Measurements from ENCODE around the gene PARP15. TPM values are rescaled to one million over a fixed set of nuclear protein-coding genes. Genes with fewer than 3 reads are reported as not detected.

PARP15 gene
- polyA plus RNA-seq, 3 donors from 2014 or later, result 9.4 to 17.0 (median 14.1) TPM

- H3K27ac Mint-ChIP-seq, result no peak overlapping the region
Measured at GRCh38 chr3:122668930-122669730, 91.7 kb downstream of the PARP15 start.

GRCh38 chr3:122671553-122671952 lies 94.1 kb downstream of the PARP15 start:
- Mint-ChIP-seq H3K9me3 (no peaks in the 10 kb centered on the region), H3K4me3 (no peak overlapping the region), H3K36me3 (no peaks in the 10 kb centered on the region), H3K4me1 (no peaks in the 10 kb centered on the region), H3K27ac (no peak overlapping the region), H3K27me3 (ENCODE audit: low read depth in 3 of 3) (peaks cover 3 to 5% (median 4%) of the 10 kb centered on the region in 3 donors)
- DNase-seq, result no peak

More at GRCh38 chr3:122668930-122669730, 91.7 kb downstream of the PARP15 start:
- peaks cover 3 to 5% (median 3%) of the 10 kb centered on the region in 3 donors for H3K27me3 Mint-ChIP-seq (ENCODE audit: low read depth in 3 of 3)
- DNase-seq, result no peak
- H3K4me1 Mint-ChIP-seq, result no peaks in the 10 kb centered on the region
- no peak overlapping the region for H3K4me3 Mint-ChIP-seq
- no peaks in the 10 kb centered on the region for H3K9me3 Mint-ChIP-seq
- no peaks in the 10 kb centered on the region for H3K36me3 Mint-ChIP-seq

GRCh38 chr3:122674339-122674738 lies 96.9 kb downstream of the PARP15 start:
- peaks cover 0 to 1% (median 0%) of the 10 kb centered on the region in 6 donors for H3K9me3 Mint-ChIP-seq
- H3K27me3 Mint-ChIP-seq (ENCODE audit: low read depth in 3 of 3), result peaks cover 0 to 3% (median 2%) of the 10 kb centered on the region in 3 donors
- H3K36me3 Mint-ChIP-seq, result no peaks in the 10 kb centered on the region
- H3K4me1 Mint-ChIP-seq, result peaks cover 9 to 13% of the 10 kb centered on the region in 2 donors
- H3K4me3 Mint-ChIP-seq, result no peak overlapping the region
- no peak overlapping the region for H3K27ac Mint-ChIP-seq
- DNase-seq, result no peak

GRCh38 chr3:122676759-122677158 lies 99.3 kb downstream of the PARP15 start:
- peaks cover 30 to 35% of the 10 kb centered on the region in 2 donors for H3K4me1 Mint-ChIP-seq
- DNase-seq, result no peak

GRCh38 chr3:122677216-122677615 lies 99.8 kb downstream of the PARP15 start:
- no peak overlapping the region for H3K4me3 Mint-ChIP-seq
- peaks cover 0 to 1% (median 0%) of the 10 kb centered on the region in 6 donors for H3K9me3 Mint-ChIP-seq
- H3K27ac Mint-ChIP-seq, result no peak overlapping the region
- H3K4me1 Mint-ChIP-seq, result peaks cover 35 to 40% of the 10 kb centered on the region in 2 donors
- no peaks in the 10 kb centered on the region for H3K36me3 Mint-ChIP-seq
- no peak for DNase-seq
- peaks cover 0 to 12% (median 2%) of the 10 kb centered on the region in 3 donors for H3K27me3 Mint-ChIP-seq (ENCODE audit: low read depth in 3 of 3)

More at GRCh38 chr3:122676759-122677158, 99.3 kb downstream of the PARP15 start:
- Mint-ChIP-seq H3K9me3 (peaks cover 0 to 1% (median 0%) of the 10 kb centered on the region in 6 donors), H3K4me3 (no peak overlapping the region), H3K27me3 (ENCODE audit: low read depth in 3 of 3) (peaks cover 0 to 12% (median 2%) of the 10 kb centered on the region in 3 donors), H3K27ac (no peak overlapping the region), H3K36me3 (no peaks in the 10 kb centered on the region)

- peaks cover 0 to 1% (median 0%) of the 10 kb centered on the region in 6 donors for H3K9me3 Mint-ChIP-seq
- no peaks in the 10 kb centered on the region for H3K36me3 Mint-ChIP-seq
- no peak for DNase-seq
- peak overlapping the region in 3 of 5 donors; percentile 3 to 46 (median 28) for H3K4me3 Mint-ChIP-seq
- H3K27me3 Mint-ChIP-seq (ENCODE audit: low read depth in 3 of 3), result peaks cover 2 to 12% (median 2%) of the 10 kb centered on the region in 3 donors
- peak overlapping the region in 5 of 6 donors; percentile 1 to 96 (median 51) for H3K27ac Mint-ChIP-seq
- peaks cover 48 to 53% of the 10 kb centered on the region in 2 donors for H3K4me1 Mint-ChIP-seq
Measured at GRCh38 chr3:122678506-122678905, 101.1 kb downstream of the PARP15 start.

GRCh38 chr3:122679085-122679881 lies 101.8 kb downstream of the PARP15 start:
- peak overlapping the region; percentile 93 to 98 (median 96) for H3K27ac Mint-ChIP-seq
- peaks cover 0 to 1% (median 0%) of the 10 kb centered on the region in 6 donors for H3K9me3 Mint-ChIP-seq
- H3K27me3 Mint-ChIP-seq (ENCODE audit: low read depth in 3 of 3), result peaks cover 2 to 12% (median 2%) of the 10 kb centered on the region in 3 donors
- H3K4me3 Mint-ChIP-seq, result peak overlapping the region; percentile 83 to 98 (median 92)
- peak; percentile 75 to 82 (median 81) for DNase-seq
- peaks cover 51 to 60% of the 10 kb centered on the region in 2 donors for H3K4me1 Mint-ChIP-seq
- H3K36me3 Mint-ChIP-seq, result no peaks in the 10 kb centered on the region

GRCh38 chr3:122679882-122680474 lies 102.5 kb downstream of the PARP15 start:
- Mint-ChIP-seq H3K4me1 (peaks cover 56 to 67% of the 10 kb centered on the region in 2 donors), H3K36me3 (peaks cover 0 to under 1% (median 0%) of the 10 kb centered on the region in 3 donors), H3K27me3 (ENCODE audit: low read depth in 3 of 3) (peaks cover 0 to 12% (median 2%) of the 10 kb centered on the region in 3 donors), H3K27ac (peak overlapping the region; percentile 93 to 98 (median 96)), H3K4me3 (peak overlapping the region; percentile 83 to 98 (median 92)), H3K9me3 (peaks cover 0 to 1% (median 0%) of the 10 kb centered on the region in 6 donors)
- DNase-seq, result peak; percentile 5 to 12 (median 8)

GRCh38 chr3:122680475-122681283 lies 103.2 kb downstream of the PARP15 start, which contains the start of gene PARP14:
Gene PARP14 (plus strand): TSS chr3:122680839. CDS start chr3:122680884, 45 bp downstream.
- H3K4me1 Mint-ChIP-seq, result peaks cover 59 to 70% of the 10 kb centered on the region in 2 donors
- H3K9me3 Mint-ChIP-seq, result peaks cover 0 to 1% (median 0%) of the 10 kb centered on the region in 6 donors
- DNase-seq, result peak; percentile 76 to 78 (median 78)
- H3K27ac Mint-ChIP-seq, result peak within 1 kb of the TSS; percentile 94 to 98 (median 96)
- peak within 1 kb of the TSS; percentile 91 to 98 (median 95) for H3K4me3 Mint-ChIP-seq
- H3K27me3 Mint-ChIP-seq (ENCODE audit: low read depth in 3 of 3), result peaks cover 0 to 12% (median 2%) of the 10 kb centered on the region in 3 donors
- H3K36me3 Mint-ChIP-seq, result peaks cover 0 to 5% (median 0%) of the 10 kb centered on the region in 3 donors

- no peak for DNase-seq
- peaks cover 0 to 5% (median under 1%) of the 10 kb centered on the region in 3 donors for H3K36me3 Mint-ChIP-seq
- peaks cover 0 to 12% (median 2%) of the 10 kb centered on the region in 3 donors for H3K27me3 Mint-ChIP-seq (ENCODE audit: low read depth in 3 of 3)
- peak overlapping the region; percentile 94 to 98 (median 96) for H3K27ac Mint-ChIP-seq
- H3K4me3 Mint-ChIP-seq, result peak overlapping the region; percentile 91 to 98 (median 95)
- H3K4me1 Mint-ChIP-seq, result peaks cover 59 to 70% of the 10 kb centered on the region in 2 donors
- peaks cover 0 to 1% (median 0%) of the 10 kb centered on the region in 6 donors for H3K9me3 Mint-ChIP-seq
Measured at GRCh38 chr3:122681284-122681973, 104.0 kb downstream of the PARP15 start.

- peaks cover 0 to 6% (median 5%) of the 10 kb centered on the region in 3 donors for H3K36me3 Mint-ChIP-seq
- DNase-seq, result no peak
- peaks cover 0 to 12% (median 2%) of the 10 kb centered on the region in 3 donors for H3K27me3 Mint-ChIP-seq (ENCODE audit: low read depth in 3 of 3)
- peaks cover 63 to 76% of the 10 kb centered on the region in 2 donors for H3K4me1 Mint-ChIP-seq
- H3K27ac Mint-ChIP-seq, result peak overlapping the region; percentile 94 to 98 (median 96)
- peak overlapping the region; percentile 91 to 98 (median 95) for H3K4me3 Mint-ChIP-seq
- peaks cover 0 to 1% (median 0%) of the 10 kb centered on the region in 6 donors for H3K9me3 Mint-ChIP-seq
Measured at GRCh38 chr3:122681974-122682409, 104.5 kb downstream of the PARP15 start.
